ENCODE measurements around the gene DPT.
"Not testable (repeated sequence)": the region's sequence is repeated elsewhere in the genome, so short reads cannot be mapped to it uniquely, and the experiment has no call there.

The DPT gene

GRCh38 chr1:168728473-168729404 is at the start of gene DPT:
DPT (minus strand) TSS chr1:168729206; CDS start chr1:168729174, 32 bp downstream.
- no peak for FAIRE-seq

GRCh38 chr1:168775366-168775765 is 46.4 kb upstream of the DPT start:
- FAIRE-seq = no peak

- no peak for FAIRE-seq
Observed at GRCh38 chr1:168774241-168774640, 45.2 kb upstream of the DPT start.

GRCh38 chr1:168772428-168773060 is 43.5 kb upstream of the DPT start:
- FAIRE-seq = no peak

- FAIRE-seq = no peak
Observed at GRCh38 chr1:168771104-168771630, 42.2 kb upstream of the DPT start.

GRCh38 chr1:168769893-168770292 is 40.9 kb upstream of the DPT start:
- FAIRE-seq = not testable (repeated sequence)

- FAIRE-seq = no peak
Observed at GRCh38 chr1:168767894-168768584, 39.0 kb upstream of the DPT start.

- no peak for FAIRE-seq
Observed at GRCh38 chr1:168766568-168766967, 37.6 kb upstream of the DPT start.

- FAIRE-seq = no peak
Observed at GRCh38 chr1:168763031-168763430, 34.0 kb upstream of the DPT start.

GRCh38 chr1:168762473-168762872 is 33.5 kb upstream of the DPT start:
- no peak for FAIRE-seq

GRCh38 chr1:168760781-168761180 is 31.8 kb upstream of the DPT start:
- FAIRE-seq = no peak

GRCh38 chr1:168760241-168760640 is 31.2 kb upstream of the DPT start:
- FAIRE-seq = no peak

GRCh38 chr1:168759077-168759476 is 30.1 kb upstream of the DPT start:
- no peak for FAIRE-seq

GRCh38 chr1:168758503-168758902 is 29.5 kb upstream of the DPT start:
- no peak for FAIRE-seq

GRCh38 chr1:168755800-168756418 is 26.9 kb upstream of the DPT start:
- no peak for FAIRE-seq

GRCh38 chr1:168752171-168752832 is 23.3 kb upstream of the DPT start:
- no peak for FAIRE-seq

- no peak for FAIRE-seq
Observed at GRCh38 chr1:168751195-168751650, 22.2 kb upstream of the DPT start.

GRCh38 chr1:168742994-168743650 is 14.1 kb upstream of the DPT start:
- FAIRE-seq = no peak

- no peak for FAIRE-seq
Observed at GRCh38 chr1:168742386-168742785, 13.4 kb upstream of the DPT start.

GRCh38 chr1:168739908-168740307 is 10.9 kb upstream of the DPT start:
- FAIRE-seq = no peak

- FAIRE-seq = no peak
Observed at GRCh38 chr1:168736520-168736919, 7.5 kb upstream of the DPT start.

GRCh38 chr1:168735974-168736373 is 7.0 kb upstream of the DPT start:
- no peak for FAIRE-seq

Data from islet of Langerhans (tissue), 1 donor.